ENCODE results near the gene UFC1.
"Not testable (repeated sequence)": the region's sequence is repeated elsewhere in the genome, so short reads cannot be mapped to it uniquely, and the experiment has no call there.

The UFC1 gene

DNA sequence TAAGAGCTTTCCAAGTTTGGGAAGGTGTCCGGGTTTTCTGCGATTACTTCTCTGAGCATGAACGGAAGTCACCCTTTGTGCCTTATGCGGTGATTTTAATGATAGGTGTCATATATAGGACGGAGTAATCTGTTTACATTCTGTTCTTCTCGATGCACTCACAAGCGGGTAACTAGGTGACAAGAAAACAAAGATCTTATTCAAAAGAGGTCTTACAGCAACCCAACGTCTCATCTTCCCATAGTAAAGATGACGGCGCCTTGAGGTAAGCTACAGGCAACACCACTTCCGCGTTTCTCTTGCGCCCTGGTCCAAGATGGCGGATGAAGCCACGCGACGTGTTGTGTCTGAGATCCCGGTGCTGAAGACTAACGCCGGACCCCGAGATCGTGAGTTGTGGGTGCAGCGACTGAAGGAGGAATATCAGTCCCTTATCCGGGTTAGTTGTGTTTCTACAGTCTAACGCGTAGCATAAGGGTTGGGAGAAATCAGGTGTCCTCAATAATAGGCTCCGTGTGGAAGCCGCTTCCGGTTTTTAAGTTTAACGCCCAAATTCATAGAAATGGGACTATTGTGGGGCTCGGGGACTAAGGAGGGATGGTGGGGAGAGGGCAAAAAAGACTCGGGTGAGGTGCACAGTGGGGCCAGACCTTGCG is at the start of gene UFC1:
Gene UFC1, plus strand, starts transcription at position 297 of the 656 bp plus-strand sequence. Its CDS starts 20 bp downstream, at position 317.
- peak; percentile 90 for DNase-seq

DNA sequence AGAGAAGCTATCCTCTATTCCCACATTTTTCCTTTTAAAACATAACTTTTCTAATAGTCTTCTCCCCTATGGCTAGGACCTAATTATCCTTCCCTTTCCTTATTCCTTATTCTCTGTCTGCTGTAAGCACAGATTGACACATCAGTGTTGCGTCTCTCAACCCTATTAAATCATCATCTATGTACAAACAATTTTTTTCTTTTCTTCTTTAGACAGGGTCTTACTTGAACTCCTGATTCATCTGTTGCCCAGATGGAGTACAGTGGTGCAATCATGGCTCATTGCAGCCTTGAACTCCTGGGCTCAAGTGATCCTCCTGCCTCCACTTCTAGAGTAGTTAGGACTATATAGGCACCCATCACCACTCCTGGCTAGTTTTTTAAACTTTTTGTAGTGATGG is 47.3 kb upstream of the UFC1 start:
- no peak for DNase-seq

DNA sequence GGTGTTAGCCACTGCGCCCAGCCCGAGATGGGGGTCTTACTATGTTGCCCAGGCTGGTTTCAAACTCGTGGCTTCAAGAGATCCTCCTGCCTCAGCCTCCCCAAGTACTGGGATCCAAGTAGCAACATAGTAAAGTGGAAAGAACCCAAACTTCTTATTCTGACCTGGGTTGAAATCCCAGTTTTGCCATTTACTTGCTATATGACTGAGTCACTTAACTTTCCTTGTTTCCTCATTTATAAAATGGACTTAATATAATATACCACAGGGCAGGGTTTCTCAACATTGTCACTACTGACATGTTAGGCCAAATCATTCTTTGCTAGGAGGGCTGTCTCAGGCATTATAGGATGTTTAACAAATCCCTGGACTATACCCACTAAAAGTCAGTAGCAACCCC is 42.7 kb upstream of the UFC1 start:
- DNase-seq = no peak

DNA sequence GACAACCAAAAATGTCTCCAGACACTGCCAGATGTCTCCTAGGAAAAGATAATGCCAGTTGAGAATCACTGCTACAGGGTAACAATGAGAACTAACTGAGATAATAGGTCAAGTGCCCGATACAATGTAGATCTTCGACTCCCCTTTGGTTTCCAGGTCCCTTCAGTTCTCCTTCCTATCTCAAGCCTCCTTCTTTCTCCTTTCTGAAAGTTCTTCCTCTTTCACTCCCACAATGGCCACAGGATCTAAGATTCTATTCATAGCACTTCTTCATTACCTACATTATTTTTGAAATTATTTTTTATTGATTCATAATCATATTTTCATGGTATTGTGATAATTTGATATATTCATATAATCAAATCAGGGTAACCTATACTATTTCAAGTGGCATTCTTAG is 42.3 kb upstream of the UFC1 start:
- no peak for DNase-seq

DNA sequence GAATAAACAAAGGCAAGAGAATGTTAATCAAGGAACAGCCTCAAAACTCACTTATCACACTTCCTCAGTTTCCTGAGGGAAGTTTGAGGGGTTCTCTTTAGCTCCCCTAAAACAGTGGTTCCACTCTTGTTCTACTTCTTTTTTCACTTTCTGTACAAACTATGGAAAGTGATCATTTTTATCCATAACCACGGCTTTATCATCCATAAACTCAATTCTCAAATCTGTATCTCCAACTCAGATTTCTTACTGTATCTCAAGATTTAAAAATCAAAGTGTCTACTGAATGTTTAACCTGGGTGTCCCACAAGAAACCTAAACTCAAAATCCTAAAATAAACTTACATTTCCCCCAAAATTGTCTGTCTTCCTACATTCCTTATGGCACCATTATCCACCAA is 39.9 kb upstream of the UFC1 start:
- no peak for DNase-seq

DNA sequence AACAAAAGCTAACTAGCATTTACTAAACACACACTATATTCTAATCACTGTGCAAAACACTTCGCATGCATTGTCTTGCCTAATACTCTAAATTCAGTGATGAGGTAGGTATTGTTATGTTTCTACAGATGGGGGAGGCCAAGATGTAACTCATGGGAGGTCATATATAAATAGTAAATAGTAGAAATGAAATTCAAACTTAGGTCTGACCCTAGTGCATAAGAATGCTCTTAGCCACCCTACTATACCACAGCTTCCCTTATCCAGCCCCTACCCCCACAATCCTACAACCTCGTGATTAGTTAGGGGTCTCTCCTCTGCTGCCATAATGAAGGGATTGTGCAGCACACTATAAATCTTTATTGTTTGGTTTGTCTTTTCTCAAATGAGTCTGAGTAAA is 39.2 kb upstream of the UFC1 start:
- DNase-seq = no peak

DNA sequence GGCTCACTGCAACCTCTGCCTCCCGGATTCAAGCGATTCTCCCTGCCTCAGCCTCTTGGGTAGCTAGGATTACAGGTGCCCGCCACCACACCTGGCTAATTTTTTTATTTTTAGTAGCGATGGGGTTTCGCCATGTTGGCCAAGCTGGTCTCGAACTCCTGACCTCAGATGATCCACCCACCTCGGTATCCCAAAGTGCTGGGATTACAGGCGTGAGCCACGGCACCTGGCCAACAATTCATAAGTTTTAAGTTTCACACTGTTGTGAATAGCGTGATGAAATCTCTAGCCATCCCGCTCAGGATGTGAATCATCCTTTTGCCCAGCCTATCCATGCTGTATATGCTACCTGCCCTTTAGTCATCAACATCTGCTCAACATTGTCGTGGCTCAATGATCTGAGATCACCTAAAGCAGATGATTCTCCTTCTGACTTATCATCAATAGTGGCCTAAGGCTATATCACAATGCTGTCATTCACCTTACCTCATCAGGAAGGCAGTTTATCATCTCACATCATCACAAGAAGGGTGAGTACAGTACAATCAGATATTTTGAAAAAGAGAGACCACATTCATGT is 38.6 kb upstream of the UFC1 start:
- DNase-seq = peak; percentile 78

DNA sequence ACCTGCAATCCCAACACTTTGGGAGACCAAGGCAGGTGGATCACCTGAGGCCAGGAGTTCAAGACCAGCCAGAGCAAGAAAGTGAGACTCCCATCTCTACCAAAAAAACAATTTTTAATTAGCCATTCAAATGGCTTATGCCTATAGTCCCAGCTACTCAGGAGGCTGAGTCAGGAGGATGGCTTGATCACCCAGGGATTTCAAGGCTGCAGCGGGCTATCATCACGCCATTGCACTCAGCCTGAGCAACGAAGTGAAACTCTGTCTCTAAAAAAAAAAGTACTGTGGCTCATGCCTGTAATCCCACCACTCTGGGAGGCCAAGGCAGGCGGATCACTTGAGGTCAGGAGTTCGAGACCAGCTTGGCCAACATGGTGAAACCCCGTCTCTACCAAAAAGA is 37.8 kb upstream of the UFC1 start:
- not testable (repeated sequence) for DNase-seq

DNA sequence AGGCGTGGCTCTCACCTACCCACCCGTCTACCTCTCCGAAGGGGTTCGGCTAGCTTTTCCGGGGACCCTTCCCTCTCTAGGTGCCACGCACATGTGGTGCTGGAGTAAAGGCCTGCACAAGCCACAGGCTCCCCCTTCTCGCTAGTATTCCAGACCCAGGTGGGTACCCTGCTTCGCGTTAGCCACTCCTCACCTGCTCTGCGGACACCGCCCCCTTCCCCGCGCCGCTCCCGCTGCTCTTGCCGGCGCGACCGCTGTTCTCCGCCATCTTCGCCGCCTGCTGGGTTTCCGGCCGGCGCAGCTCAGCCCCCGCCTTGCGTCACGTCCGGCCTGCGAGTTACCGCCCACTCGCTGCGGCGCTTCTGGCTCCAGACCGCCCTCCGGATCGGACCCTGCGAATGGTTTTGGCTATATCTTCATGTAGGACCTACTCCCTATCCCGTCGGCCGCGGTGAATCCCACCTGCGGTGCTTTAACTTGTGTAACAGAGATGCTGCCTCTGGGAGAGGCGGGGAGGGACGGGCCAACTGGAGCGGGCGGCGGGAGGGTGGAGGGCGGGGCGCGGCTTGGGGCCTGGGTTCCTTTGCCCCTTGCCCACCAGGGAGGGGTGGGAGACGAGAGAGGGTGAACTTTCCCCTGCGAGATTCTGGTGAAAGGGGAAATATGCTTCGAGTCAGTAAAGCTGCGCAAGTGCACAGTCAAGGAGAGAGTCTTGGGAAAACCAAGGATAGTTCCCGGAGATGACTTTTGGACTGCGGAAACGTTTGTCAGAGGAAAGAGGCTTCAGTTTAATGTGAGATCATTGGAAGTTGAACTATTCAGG is 35.8 kb upstream of the UFC1 start, which contains the start of the genes NIT1 and PFDN2:
Gene NIT1, plus strand, starts transcription at position 347 of the 823 bp plus-strand sequence. Its CDS starts 72 bp downstream, at position 419.
Gene PFDN2, minus strand, starts transcription at position 279 of the 823 bp plus-strand sequence. Its CDS starts 11 bp downstream, at position 268.
- peak; percentile 91 for DNase-seq

DNA sequence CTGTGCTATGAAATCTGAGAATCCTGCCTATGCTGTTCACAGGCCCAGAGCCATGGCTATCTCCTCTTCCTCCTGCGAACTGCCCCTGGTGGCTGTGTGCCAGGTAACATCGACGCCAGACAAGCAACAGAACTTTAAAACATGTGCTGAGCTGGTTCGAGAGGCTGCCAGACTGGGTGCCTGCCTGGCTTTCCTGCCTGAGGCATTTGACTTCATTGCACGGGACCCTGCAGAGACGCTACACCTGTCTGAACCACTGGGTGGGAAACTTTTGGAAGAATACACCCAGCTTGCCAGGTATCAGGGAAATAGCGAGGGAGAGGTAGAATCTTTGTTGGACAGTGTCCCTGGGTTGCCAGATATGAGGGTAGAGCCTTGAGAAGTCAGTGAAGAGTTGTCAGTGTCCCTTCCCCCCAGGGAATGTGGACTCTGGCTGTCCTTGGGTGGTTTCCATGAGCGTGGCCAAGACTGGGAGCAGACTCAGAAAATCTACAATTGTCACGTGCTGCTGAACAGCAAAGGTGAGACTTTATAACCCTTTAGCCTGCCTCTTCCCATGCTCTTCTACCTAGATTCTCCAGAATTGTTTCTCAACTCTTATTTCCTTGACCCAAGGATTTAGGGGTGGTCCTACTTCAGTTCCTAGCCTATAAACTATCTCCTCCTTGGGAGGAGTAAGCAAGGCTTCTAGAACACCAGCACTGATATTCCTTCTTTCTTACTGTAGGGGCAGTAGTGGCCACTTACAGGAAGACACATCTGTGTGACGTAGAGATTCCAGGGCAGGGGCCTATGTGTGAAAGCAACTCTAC is 34.5 kb upstream of the UFC1 start:
- peak; percentile 79 for DNase-seq

DNA sequence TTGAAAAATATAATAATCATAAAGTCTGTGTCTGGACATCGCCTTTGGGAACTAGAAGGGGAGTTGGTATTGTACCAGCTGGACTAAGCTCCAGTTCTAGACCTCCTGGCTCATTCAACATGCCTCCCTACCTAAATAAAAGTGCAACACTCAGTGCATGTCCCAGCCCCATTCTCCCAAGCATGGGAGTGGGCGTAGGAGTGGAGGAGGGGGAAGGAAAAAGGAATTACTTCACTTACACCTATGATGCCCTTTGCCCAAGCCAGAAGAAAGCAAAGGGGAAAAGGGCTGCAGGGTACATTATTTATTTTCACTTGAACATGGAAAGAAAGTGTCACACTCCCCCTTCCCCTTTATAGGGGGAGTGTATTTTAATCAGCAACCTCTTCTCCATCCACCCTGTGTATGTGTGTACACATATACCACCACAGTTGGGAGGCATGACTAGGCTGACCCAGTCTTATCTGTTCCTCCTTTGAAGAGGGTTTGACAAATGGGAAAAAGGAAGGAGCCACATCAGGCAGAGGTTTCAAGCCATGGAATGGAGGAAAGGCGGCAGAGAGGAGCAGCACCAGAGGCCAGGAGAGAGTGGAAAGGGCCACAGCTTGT is 32.6 kb upstream of the UFC1 start:
- DNase-seq = no peak

DNA sequence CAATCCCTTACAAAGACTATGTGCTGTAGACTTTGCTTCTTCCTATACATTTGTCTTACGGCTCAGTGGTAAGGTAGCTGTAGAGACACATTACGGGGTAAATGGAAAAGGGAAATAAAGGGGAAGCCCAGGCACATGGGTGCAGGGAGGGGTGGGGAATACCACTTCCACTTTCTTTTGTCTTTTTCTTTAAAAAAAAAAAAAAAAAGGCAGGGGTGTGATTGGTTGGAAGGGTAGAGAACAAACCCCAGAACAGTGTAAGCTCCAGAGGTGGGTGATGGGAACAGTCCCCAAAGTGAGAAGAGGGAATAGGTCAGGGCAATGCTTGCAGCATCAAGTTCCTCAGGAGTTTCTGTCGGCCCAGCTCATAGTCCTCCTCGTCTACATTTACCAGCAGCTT is 31.9 kb upstream of the UFC1 start:
- no peak for DNase-seq

DNA sequence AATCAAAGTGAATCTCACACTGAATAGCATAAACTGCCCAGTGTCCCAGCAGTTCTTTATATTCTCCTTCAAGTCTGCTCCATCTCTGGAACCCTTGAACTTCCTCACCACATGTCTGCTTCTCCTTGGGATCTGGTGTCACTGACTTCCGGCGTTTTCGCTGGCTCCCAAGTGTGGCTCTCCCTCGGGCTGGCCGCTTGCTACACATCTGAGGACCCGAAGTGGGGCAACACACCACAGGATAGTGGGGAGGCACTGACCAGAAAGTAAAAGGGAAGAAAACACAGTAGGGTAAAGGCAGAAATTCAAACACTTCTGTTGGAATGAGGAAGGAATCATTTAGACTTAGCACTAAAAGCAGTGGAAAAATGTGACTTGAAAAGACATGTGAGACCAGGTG is 30.8 kb upstream of the UFC1 start:
- no peak for DNase-seq

DNA sequence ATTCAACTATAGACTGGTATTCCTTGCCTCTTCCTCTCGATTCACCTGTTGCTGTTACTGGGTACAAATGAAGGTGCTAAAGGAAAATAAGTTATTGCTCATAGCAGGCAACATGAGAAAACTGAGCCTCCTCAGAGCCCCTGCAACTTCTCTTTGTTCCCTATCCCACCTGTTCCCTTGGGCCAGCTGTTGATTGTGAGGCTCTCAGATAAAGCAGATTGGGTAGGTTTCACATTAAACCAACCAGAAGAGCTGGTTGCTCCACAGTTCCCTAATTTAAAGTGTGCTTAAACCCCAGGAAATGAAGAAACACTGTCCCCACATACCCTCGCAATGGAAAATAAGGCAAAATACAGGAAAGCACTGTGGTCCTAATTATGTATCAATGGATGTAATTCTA is 26.1 kb upstream of the UFC1 start:
- no peak for DNase-seq

DNA sequence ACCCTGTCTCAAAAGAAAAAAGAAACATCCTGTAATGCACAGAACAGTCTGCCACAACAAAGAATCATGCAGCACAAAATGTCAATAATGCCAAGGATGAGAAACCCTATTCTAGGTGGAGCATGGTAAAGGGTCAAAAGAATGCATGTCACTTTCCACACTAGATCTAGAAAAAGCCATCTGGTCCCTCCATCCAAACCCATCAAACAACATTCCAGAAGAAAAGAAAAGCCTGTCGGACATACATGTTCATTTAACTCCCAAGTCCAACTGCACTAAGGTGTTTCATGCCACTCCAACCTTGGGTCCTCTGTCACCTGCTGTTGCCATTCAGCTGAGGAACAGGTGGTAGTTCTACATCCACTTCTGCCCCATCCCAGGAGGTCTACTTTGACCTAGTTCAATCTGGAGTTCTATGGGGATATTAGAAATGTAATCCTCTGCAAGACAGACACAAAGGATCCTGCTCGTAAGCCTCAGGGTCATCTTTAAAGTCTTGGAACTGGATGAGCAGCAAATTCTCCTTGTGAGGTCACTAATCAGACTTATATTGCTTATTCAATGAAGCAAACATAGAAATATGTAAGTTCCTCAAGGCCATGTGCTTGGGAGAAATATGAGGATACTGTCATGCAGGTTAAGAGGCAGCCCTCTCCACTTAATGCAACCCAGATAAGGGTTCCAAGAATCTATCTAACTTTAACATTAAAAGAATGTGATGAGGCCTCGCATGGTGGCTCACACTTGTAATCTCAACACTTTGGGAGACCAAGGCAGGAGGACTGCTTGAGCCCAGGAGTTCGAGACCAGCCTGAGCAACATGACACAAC is 25.0 kb upstream of the UFC1 start:
- no peak for DNase-seq

DNA sequence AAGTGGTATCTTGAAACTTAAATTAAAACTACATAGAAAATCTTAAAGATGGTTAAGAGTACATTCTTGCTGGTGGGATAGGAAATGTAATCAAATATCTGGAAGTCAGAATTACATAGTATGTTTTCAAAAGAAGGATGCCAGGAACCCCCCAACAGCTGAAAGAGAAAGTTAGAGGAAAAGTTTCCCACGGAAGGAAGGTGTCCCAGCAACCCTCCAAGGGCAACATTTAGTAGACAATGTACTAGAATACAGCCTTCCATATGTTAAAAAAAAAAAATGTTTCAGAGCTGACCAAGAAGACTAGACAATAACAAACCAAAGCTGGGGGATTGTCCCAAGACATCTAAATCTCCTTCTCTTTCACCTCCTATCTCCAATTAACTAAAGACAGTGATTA is 23.5 kb upstream of the UFC1 start:
- DNase-seq = no peak

DNA sequence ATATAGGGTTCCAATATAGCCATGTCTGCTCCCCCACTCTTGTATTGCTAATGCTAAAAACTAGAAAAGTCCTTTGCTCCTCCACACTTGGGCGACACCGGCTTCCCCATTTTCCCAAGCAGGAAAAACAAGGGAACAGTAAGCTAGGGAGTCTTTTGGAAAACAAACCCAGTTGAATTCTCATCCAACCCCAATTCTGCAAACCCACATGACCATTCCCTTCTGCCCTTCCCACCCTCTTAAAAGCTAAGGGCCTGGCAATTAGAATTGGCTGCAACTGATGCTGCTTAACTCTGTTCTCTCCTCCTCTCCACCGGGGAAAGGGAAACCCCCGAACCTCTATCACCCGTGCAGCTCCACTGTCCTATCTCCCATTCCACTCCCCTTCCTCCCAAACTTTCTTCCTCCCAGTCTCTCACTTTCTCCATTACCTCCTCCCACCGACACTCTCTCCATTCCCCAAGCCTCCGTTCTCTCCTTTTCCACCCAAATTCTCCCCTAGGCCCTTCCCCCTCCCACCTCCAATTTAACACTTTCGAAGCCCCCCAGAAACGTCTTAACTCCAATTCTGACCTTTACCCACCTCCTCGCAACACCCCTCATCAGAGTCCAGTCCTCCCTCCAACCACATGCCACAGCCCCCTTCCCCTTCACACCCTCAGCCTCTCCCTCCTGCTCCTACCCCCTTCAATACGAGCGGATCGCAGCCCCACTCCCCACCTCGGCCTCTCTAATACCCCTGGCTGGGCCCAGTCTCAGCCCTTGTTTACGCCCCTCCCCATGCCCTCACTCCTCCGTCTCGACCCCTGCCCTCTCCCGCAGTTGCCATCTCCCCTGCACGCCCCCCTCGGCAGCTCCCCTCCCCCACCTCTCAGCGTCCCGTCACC is 22.0 kb upstream of the UFC1 start:
- peak; percentile 24 for DNase-seq

DNA sequence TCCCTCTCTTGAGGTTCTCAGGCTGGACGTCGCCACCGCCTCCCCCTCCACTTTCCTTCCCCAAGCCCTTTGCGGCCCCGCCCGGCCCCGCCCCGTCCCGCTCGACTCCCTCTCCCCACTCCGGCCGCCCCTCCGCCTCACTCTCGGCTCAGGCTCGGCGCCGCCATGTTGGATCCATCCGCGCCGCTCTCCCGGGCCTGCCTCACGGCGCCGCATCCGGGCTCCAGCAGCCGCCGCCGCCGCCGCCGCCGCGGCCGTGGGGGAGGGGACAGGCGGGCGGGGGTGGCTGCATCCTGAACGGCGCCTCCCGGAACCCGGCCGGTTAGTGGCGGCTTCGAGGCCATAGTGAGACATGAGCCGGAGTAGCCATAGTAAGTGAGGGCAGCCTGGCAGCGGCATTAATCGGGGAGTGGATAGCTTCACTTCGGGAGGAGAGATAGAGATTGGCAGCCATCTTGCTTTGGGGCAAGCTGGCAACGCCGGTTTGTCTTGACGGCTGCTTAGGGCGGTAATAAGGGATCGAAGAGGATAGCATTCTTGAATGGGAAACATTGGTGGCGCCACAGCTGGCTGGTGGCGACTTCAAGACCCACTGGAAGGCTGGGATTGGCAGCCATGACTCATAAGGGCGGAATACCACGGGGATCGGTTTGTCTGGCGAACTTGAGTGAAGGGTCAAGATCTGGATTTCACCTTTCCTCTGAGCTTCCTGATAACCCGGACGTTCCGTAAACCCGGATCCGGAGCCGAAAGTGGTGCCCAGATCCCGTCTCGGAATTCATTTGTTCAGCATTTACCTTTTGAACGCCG is 21.2 kb upstream of the UFC1 start, which contains the start of gene DEDD:
Gene DEDD, minus strand, starts transcription at position 258 of the 810 bp plus-strand sequence. CDS start 8,205 bp downstream, outside the sequence.
- peak; percentile 96 for DNase-seq

DNA sequence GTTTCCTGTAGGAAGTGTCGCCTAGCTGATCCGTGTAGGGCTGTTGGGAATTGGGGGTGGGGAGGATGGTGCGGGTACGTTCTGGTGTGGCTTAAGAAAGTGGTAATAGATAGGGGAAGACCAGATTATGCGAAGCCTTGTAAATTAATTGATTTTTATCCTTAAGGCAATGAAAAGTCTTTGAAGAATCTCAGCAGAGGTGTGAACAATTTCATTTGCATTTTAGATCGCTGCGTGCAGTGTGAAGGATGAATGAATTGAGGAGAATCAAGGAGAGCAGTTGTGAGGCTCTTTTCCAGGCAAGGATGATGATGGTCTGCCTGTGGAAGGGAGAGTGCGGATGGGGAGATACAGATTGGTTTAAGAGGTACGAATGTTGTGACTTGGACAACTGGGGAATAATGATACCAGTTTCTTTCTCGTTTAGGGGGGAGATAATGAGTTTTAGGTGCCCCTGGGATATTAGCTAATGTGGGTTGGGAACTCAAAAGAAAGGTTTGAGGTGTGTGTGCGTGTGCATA is 20.5 kb upstream of the UFC1 start:
- DNase-seq = no peak
